ENCODE results near the gene SRA1.

The SRA1 gene

GRCh38 chr5:140565780-140566095 is 8.5 kb upstream of the SRA1 start:
- H4K20me1 ChIP-seq (ENCODE audit: insufficient read depth, low read length), result no peaks in the 10 kb centered on the region
- H3K4me3 ChIP-seq (ENCODE audit: low read depth, low read length, poor library complexity, severe bottlenecking), result peak overlapping the region; percentile 79
- H3K9me3 ChIP-seq (ENCODE audit: low read length), result no peaks in the 10 kb centered on the region
- H3K4me1 ChIP-seq (ENCODE audit: insufficient read depth, low read length, severe bottlenecking), result peaks cover 33% of the 10 kb centered on the region
- peaks cover 33% of the 10 kb centered on the region for H3K36me3 ChIP-seq (ENCODE audit: insufficient read depth, low read length)
- H3K9ac ChIP-seq (ENCODE audit: low read length), result peak overlapping the region; percentile 92; the same call in 1 of the 2 replicates
- no peak overlapping the region for H2AFZ ChIP-seq (ENCODE audit: low read length)
- peak overlapping the region; percentile 57 for H3K27ac ChIP-seq (ENCODE audit: low read depth, low read length, poor library complexity, severe bottlenecking)
- TF ChIP-seq CTCF (IDR thresholded peaks at IDR 0.05; ENCODE audit: low read length) (no peak), EZH2 (IDR thresholded peaks at IDR 0.05; ENCODE audit: borderline replicate concordance, low read length) (no peak)
- no peaks in the 10 kb centered on the region for H3K9me2 ChIP-seq (ENCODE audit: low read depth, low read length)
- H3K4me2 ChIP-seq (ENCODE audit: low read length), result peak overlapping the region; percentile 94
- H3K27me3 ChIP-seq (ENCODE audit: insufficient read depth, low read length), result no peaks in the 10 kb centered on the region
- H3K79me2 ChIP-seq (ENCODE audit: insufficient read depth, low read length), result no peaks in the 10 kb centered on the region
- H3F3A ChIP-seq (ENCODE audit: insufficient read depth, low read length), result no peaks in the 10 kb centered on the region

- H4K20me1 ChIP-seq (ENCODE audit: insufficient read depth, low read length), result no peaks in the 10 kb centered on the region
- peak overlapping the region; percentile 79 for H3K4me3 ChIP-seq (ENCODE audit: low read depth, low read length, poor library complexity, severe bottlenecking)
- peaks cover 33% of the 10 kb centered on the region for H3K4me1 ChIP-seq (ENCODE audit: insufficient read depth, low read length, severe bottlenecking)
- H3K36me3 ChIP-seq (ENCODE audit: insufficient read depth, low read length), result peaks cover 33% of the 10 kb centered on the region
- no peak overlapping the region; the same call in 1 of the 2 replicates for H2AFZ ChIP-seq (ENCODE audit: low read length)
- peak overlapping the region; percentile 57 for H3K27ac ChIP-seq (ENCODE audit: low read depth, low read length, poor library complexity, severe bottlenecking)
- peak overlapping the region; percentile 94 for H3K4me2 ChIP-seq (ENCODE audit: low read length)
- H3K9me2 ChIP-seq (ENCODE audit: low read depth, low read length), result no peaks in the 10 kb centered on the region
- TF ChIP-seq EZH2 (IDR thresholded peaks at IDR 0.05; ENCODE audit: borderline replicate concordance, low read length), result no peak
- TF ChIP-seq CTCF (IDR thresholded peaks at IDR 0.05; ENCODE audit: low read length), result no peak
- no peaks in the 10 kb centered on the region for H3K9me3 ChIP-seq (ENCODE audit: low read length)
- H3K27me3 ChIP-seq (ENCODE audit: insufficient read depth, low read length), result no peaks in the 10 kb centered on the region
- H3K79me2 ChIP-seq (ENCODE audit: insufficient read depth, low read length), result no peaks in the 10 kb centered on the region
- H3K9ac ChIP-seq (ENCODE audit: low read length), result peak overlapping the region; percentile 92
- H3F3A ChIP-seq (ENCODE audit: insufficient read depth, low read length), result no peaks in the 10 kb centered on the region
These were observed 7.9 kb upstream of the SRA1 start for GRCh38 chr5:140565024-140565779.

GRCh38 chr5:140564196-140565023 is 7.1 kb upstream of the SRA1 start, which contains the start of the genes APBB3 and SLC35A4:
Gene APBB3 (minus strand): TSS chr5:140564598. CDS start chr5:140564245, 353 bp downstream.
Gene SLC35A4 (plus strand): TSS chr5:140564828. CDS start chr5:140567170, 2,342 bp downstream.
- H3K79me2 ChIP-seq (ENCODE audit: insufficient read depth, low read length), result no peaks in the 10 kb centered on the region
- no peaks in the 10 kb centered on the region for H3K9me3 ChIP-seq (ENCODE audit: low read length)
- H3K4me3 ChIP-seq (ENCODE audit: low read depth, low read length, poor library complexity, severe bottlenecking), result peak within 1 kb of the TSS; percentile 79
- no peak within 1 kb of the TSS; the same call in 1 of the 2 replicates for H2AFZ ChIP-seq (ENCODE audit: low read length)
- TF ChIP-seq EZH2 (IDR thresholded peaks at IDR 0.05; ENCODE audit: borderline replicate concordance, low read length) (no peak), CTCF (IDR thresholded peaks at IDR 0.05; ENCODE audit: low read length) (no peak)
- H3K27ac ChIP-seq (ENCODE audit: low read depth, low read length, poor library complexity, severe bottlenecking), result peak within 1 kb of the TSS; percentile 57
- peak within 1 kb of the TSS; percentile 94 for H3K4me2 ChIP-seq (ENCODE audit: low read length)
- peak within 1 kb of the TSS; percentile 92 for H3K9ac ChIP-seq (ENCODE audit: low read length)
- H3K36me3 ChIP-seq (ENCODE audit: insufficient read depth, low read length), result peaks cover 28% of the 10 kb centered on the region
- peaks cover 33% of the 10 kb centered on the region for H3K4me1 ChIP-seq (ENCODE audit: insufficient read depth, low read length, severe bottlenecking)
- H3K27me3 ChIP-seq (ENCODE audit: insufficient read depth, low read length), result no peaks in the 10 kb centered on the region
- H3F3A ChIP-seq (ENCODE audit: insufficient read depth, low read length), result no peaks in the 10 kb centered on the region
- no peaks in the 10 kb centered on the region for H3K9me2 ChIP-seq (ENCODE audit: low read depth, low read length)
- no peaks in the 10 kb centered on the region for H4K20me1 ChIP-seq (ENCODE audit: insufficient read depth, low read length)

Measured in OCI-LY1 (cell line).